Measurements from ENCODE around the gene ADAP2.
"Not testable (repeated sequence)": the region's sequence is repeated elsewhere in the genome, so short reads cannot be mapped to it uniquely, and the experiment has no call there.

Gene ADAP2

DNA sequence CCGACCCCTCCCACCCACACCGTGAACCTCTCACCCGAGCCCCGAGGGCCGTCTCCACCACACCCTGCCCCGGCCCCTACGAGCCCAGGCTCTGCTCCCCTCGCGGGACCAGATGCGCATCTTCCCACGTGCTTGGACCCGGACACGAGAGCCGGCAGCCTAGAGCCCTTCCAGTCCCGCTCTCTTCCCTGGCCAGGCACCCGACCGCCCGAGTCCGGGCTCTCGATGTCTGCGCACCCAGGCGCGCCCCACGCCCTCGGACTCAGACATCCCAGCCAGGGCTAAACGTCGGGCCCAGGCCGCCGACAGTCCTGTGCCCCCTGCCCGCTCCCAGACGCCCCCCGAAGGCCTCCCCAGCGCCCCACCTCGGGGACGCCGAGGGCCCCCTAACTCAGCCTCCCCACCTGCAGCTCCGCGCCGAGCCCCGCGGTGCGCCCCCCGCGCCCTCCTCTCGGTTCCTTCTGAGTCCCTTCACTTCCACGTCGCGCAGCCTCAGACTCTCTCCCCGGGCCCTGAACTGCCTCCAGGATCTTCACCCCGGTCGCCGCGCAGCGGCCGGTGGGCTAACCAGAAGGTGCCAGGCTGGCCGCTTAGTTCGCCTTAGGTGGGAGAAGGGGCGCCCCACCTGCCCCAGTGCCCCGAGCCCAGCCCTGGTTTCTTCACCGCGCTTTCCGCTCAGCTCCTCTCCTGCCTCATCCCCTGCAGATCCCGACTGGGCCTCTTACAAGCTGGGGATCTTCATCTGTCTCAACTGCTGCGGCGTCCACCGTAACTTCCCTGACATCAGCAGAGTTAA, 688 bp downstream of the ADAP2 start:
- TF ChIP-seq CTCF (conservative IDR thresholded peaks at IDR 0.05; ENCODE audit: low read length) = no peak
- H3K4me3 ChIP-seq (ENCODE audit: low read length) = no peak overlapping the region; the same call in 1 of the 2 replicates

GRCh38 chr17:30924341-30924740, 2.6 kb downstream of the ADAP2 start:
- DNase-seq (ENCODE audit: low read depth) = no peak
- TF ChIP-seq CTCF (conservative IDR thresholded peaks at IDR 0.05; ENCODE audit: low read length) = no peak
- no peak overlapping the region for H3K4me3 ChIP-seq (ENCODE audit: low read length)

More for the DNA sequence above, 688 bp downstream of the ADAP2 start:
- DNase-seq (ENCODE audit: low read depth) = no peak

DNA sequence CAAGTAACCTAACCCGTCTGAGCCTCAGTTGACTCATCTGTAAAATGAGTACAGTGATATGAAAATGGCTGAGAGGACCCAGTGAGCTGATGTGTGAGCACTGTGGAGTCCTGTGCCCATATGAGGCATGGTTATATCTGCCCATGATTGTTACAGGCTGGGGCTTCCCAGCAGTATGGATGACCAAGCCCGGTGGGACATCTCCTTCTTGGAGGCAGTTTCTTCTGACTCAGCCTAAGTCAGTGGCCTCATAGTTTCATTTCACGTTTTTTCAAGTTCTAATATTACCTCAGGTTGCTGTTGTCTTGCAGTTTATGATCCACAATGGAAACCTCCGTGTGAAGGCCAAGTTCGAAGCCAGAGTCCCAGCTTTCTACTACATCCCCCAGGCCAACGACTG, 4.8 kb downstream of the ADAP2 start:
- DNase-seq (ENCODE audit: low read depth) = no peak
- no peak for TF ChIP-seq CTCF (conservative IDR thresholded peaks at IDR 0.05; ENCODE audit: low read length)
- no peak overlapping the region for H3K4me3 ChIP-seq (ENCODE audit: low read length)

DNA sequence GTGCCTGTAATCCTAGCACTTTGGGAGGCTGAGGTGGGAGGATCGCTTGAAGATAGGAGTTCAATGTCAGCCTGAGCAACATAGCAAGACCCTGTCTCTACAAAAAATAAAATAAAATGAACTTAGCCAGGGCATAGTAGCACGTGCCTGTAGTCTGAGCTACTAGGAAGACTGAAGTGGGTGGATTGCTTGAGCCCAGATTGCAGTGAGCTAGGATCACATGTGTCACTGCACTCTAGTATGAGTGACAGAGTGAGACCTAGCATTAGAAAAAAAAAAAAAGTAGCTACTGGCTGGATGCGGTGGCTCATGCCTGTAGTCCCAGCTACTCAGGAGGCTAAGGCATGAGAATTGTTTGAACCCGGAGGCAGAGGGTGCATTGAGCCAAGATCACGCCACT, 6.0 kb downstream of the ADAP2 start:
- no peak for TF ChIP-seq CTCF (conservative IDR thresholded peaks at IDR 0.05; ENCODE audit: low read length)
- no peak overlapping the region for H3K4me3 ChIP-seq (ENCODE audit: low read length)
- DNase-seq (ENCODE audit: low read depth) = no peak

- no peak for DNase-seq (ENCODE audit: low read depth)
- TF ChIP-seq CTCF (conservative IDR thresholded peaks at IDR 0.05; ENCODE audit: low read length) = no peak
- H3K4me3 ChIP-seq (ENCODE audit: low read length) = no peak overlapping the region
Measured at GRCh38 chr17:30928584-30928983, 6.8 kb downstream of the ADAP2 start.

DNA sequence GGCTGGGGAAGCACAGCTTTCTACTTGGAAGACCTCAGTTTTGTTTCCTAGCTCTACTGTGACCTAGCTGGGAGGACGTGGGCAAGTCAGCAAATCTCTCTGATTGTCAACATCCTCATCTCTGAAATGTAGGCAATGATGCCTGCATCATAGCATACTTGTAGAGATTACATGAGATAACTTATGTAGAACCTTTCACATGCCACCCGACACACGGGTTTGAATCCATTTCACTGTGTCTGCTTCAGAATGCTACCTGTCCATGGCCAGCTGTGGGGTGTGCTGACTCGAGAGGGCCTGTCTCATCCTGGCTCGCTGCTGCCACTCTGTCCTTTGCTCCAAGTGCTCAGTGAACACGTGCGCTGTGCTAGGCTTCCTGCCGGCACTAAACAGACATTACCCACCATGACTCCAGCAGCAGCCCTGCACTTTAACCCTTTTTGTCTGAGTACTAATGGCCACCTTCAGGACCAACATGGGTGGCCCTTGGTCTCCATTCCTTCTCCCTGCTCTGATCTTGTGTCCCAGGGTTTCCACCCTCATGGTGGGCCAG, 7.4 kb downstream of the ADAP2 start:
- DNase-seq (ENCODE audit: low read depth) = no peak
- H3K4me3 ChIP-seq (ENCODE audit: low read length) = no peak overlapping the region
- TF ChIP-seq CTCF (conservative IDR thresholded peaks at IDR 0.05; ENCODE audit: low read length) = no peak

DNA sequence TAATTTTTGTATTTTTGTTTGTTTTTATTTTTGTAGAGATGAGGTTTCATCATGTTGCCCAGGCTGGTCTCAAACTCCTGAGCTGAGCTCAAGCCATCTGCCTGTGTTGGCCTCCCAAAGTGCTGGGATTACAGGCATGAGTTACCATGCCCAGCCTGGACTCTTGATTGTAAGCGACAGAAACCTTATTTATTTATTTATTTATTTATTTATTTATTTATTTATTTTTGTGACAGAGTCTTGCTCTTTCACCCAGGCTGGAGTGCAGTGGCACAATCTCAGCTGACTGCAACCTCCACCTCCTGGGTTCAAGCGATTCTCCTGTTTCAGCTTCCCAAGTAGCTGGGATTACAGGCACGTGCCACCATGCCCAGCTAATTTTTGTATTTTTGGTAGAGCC, 8.1 kb downstream of the ADAP2 start:
- not testable (repeated sequence) for H3K4me3 ChIP-seq (ENCODE audit: low read length); DNase-seq (ENCODE audit: low read depth)
